HG03521 (cell line): ENCODE data around the gene KCNMA1.
"Not testable (repeated sequence)": the region's sequence is repeated elsewhere in the genome, so short reads cannot be mapped to it uniquely, and the experiment has no call there.

ENCODE experiments used
- ATAC-seq: cut with Tn5 transposase; IDR thresholded peaks from one replicate; pipeline ENCODE4 v1.9.1; 2021; ENCODE audit warnings: mild to moderate bottlenecking, moderate library complexity; ENCODE audit not compliant: unreplicated experiment

The KCNMA1 gene

GRCh38 chr10:77405771-77406241, 231.8 kb downstream of the KCNMA1 start:
- no peak for ATAC-seq

DNA sequence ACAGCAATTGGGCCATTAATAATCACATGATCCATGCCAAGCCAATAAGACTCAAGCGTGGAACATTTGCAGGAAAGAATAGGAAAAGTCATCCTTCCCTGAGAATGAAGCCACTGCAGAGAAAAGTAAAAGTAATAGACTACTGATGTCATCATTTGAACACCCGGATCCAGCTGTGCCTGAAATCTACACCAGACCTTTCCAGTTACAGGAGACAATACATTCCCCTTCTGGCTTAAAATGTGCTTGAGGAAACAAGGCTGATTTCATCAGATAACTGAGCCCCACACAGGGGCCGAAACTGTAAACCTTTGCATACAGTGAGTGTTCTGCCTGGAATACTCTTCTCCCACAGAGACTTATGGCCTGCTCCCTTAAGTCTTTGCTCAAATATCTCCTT, 232.8 kb downstream of the KCNMA1 start:
- no peak for ATAC-seq

GRCh38 chr10:77403761-77404160, 233.8 kb downstream of the KCNMA1 start:
- ATAC-seq: no peak

GRCh38 chr10:77401683-77402082, 235.9 kb downstream of the KCNMA1 start:
- ATAC-seq: no peak

DNA sequence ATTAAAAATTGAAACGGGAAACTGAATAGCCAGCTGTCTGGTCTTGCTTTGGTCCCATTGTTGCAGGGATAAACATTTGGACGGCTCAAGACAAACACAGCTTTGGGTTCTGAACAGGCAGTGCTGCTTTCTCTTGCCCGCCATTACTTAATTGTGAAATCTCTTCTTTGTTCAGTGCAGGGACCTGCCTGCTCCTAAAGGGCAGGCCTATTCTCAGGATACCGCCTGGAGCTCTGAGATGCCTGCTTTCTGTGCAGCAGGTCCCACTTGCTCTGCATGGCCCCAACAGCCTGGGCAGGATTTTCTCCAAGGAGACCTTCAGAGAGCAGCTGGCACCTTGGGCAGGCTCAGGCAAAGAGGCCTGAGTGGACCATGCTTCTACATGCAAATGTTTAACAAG, 237.6 kb downstream of the KCNMA1 start:
- ATAC-seq: no peak

DNA sequence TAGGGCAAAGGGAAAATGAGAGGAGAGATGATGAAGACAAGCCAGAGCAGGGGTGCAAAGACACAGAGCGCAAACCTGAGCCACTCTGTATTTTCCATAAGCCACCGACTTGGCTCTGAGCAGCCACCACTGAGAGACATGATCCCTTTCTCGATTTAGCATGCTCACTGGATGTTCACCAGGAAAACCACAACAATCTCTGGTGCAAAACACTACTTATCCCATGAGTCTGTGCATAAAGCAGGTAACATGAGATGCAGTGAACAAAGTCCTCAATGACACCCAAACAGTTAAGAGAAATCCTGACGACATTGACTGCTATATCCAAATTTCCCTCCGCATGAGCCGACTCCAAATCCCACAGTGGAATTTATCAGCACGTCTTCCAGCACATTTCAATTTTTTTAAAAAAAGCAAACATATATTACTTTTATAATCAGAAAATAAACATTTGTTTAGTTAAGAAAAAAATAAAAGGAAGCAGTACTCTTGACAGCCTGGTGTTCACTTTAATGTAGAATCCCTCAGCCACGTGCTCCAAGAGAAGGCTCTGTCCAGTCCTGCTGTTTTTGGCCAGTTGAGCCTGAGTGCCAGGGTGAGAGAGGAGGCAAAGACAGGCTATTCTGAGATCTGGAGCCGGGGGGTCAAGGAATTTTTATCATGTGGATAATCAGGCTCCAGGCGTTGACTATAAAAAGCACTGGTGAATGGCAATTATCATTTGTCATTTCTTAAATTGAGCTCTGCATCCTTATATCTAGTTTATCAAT, 238.4 kb downstream of the KCNMA1 start:
- no peak for ATAC-seq

DNA sequence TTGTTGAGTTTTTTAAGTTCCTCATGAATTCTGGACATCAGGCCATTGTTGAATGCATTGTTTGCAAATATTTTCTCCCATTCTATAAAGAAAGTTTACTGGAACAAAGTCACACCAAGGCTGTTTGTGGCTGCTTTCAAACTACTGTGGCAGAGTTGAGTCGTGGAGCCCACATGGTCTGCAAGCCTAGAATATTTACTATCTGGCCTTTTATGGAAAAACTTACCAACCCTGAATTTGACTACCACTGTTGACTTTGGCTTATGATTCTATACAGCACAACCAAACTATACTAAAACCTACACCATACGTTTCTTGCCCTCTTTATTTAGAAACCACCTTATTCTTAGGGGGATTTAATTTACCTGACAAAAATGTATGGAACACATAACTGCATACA, 239.1 kb downstream of the KCNMA1 start:
- ATAC-seq: no peak

- ATAC-seq: no peak
Observed at GRCh38 chr10:77397103-77397502, 240.5 kb downstream of the KCNMA1 start.

DNA sequence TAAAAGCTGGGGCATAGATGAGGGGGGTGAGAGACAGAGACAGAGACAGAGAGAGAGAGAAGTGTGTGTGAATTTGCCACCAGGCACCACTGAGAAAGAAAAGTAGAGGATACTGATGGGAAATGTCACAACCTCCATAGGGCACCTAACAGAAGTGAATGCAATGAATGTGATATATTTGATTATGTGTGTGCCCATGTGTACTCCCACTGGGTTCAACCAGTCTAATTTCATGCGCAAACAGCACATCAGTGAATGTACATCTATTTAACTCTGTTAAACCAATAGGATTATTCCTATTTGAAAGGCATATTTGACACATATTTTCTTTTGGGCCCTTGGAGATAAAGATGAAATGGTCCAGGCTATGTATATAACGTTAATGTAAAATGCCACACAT, 241.3 kb downstream of the KCNMA1 start:
- ATAC-seq: no peak

GRCh38 chr10:77393821-77394501, 243.6 kb downstream of the KCNMA1 start:
- no peak for ATAC-seq

- no peak for ATAC-seq
Observed at GRCh38 chr10:77393411-77393810, 244.2 kb downstream of the KCNMA1 start.

DNA sequence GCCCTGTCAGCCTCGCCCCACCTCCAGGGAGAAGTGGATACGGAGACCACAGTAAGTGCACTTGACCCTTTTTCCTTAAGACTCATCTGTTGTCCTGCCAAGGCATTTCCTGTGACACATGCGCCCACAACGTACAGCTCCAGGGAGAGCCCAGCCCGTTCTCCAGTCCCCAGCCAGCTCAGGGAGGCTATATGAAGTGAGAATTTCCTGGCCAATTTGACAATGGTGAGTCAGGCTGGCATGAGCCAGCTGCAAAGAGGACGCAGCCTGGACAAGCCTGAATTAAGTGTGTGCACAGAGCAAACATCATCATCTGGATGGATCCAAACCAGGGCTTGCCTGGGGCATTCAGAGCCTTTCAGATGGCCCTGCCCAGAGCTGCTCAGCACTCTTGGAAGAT, 244.8 kb downstream of the KCNMA1 start:
- no peak for ATAC-seq

GRCh38 chr10:77392236-77392721, 245.3 kb downstream of the KCNMA1 start:
- ATAC-seq: no peak

DNA sequence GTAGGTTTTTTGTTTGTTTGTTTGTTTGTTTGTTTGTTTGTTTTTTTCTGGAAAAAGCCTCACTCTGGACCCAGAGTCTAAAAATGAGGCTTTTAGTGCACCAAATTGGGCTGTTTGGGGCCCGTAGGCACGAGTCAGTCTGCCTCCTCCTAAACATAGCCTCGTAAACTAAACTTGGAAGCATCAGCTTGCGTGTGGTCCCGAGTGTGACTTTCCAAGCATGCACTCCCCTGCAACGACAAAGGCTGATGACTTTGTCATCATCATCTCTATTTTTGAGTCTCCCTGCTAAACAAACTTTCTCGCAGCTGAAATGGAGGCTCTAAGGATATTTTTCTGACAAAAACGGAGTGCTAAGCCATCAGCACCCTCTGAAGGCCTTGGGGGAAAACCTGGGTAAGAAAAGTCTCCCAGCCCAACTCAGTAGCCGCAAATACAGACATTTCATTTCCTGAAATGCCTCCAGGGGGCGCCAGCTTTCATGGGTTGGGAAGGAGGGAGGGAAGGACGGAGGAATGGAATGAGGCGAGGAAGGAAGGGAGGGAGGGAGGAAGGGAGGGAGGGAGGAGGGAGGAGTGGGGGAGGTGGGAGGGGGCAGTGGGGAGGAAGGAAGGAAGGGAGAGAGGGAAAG, 245.9 kb downstream of the KCNMA1 start:
- ATAC-seq: no peak

- no peak for ATAC-seq
Observed at GRCh38 chr10:77390481-77390891, 247.1 kb downstream of the KCNMA1 start.

DNA sequence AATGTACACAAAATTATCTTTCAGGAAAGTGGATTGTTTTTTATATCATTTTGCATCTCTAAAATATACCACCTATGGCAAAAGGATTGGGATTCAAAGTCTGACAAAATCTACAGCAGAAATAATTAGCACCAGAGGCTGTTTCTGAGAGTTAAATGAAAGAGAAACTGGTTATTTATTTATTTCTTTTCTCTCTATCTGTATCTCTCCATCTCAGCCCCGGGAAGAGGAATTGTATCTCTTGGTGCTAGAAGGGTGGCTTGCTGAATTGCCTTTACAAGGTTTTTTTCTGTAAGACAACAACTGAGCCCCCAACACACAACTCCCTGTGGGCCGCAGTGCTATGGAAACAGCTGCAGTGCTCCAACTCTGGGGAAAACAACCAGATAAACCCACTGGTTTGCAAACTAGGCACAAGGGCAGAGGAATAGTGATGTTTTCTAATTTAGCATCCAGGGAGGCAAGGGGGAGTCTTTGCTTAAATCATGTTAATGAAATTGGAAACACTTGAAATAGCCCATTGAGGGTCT, 249.0 kb downstream of the KCNMA1 start:
- no peak for ATAC-seq

- not testable (repeated sequence) for ATAC-seq
Observed at GRCh38 chr10:77387701-77388100, 249.9 kb downstream of the KCNMA1 start.

DNA sequence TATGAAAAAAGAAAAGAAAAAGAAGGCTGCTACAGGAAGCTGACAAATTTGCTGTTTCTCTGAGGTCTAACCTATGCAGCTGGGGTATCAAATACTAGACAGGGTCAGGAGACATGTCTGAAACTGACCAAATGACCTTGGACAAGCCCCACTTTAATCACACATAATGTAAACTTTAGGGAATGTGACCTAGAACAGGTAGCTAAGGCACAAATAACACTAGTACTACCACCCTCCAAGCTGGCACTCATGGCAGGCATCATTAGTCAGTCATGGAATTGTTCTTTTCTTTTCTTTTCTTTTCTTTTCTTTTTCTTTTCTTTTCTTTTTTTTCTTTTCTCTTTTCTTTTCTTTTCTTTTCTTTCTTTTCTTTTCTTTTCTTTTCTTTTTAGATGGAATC, 250.4 kb downstream of the KCNMA1 start:
- no peak for ATAC-seq

- ATAC-seq: no peak
Observed at GRCh38 chr10:77386838-77387237, 250.8 kb downstream of the KCNMA1 start.

DNA sequence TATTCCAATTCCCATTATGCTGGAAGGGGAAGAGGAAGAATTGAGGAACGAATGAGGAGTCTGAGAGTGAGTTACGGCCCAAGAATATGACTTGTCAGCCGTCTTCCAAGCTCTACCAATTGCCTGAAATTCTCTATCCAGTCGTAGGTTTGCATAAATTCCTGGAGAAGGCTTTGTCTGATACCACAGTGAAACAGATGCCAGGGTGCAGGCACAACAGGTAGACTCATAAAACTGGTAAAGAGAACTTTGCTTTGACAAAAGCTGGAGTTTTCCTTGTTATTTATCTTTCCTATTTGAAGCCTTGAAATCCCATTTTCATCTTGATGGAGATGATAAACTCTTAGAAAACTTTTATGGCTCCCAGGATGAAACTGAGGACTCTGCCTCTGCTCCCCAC, 251.2 kb downstream of the KCNMA1 start:
- no peak for ATAC-seq

- ATAC-seq: no peak
Observed at GRCh38 chr10:77385315-77385714, 252.3 kb downstream of the KCNMA1 start.
